ENCODE results near the gene SLC25A23.

GRCh38 chr19:6413291-6413690 lies 46.3 kb downstream of the SLC25A23 start:
- TF ChIP-seq POLR2AphosphoS5 (IDR thresholded peaks at IDR 0.05; ENCODE audit: low read depth, low read length): no peak
- TF ChIP-seq ZBTB33 (IDR thresholded peaks at IDR 0.05; ENCODE audit: borderline replicate concordance, low read depth): no peak
- TF ChIP-seq CTCF (IDR thresholded peaks at IDR 0.05): no peak
- TF ChIP-seq GATA2 (CRISPR knock-in tag; IDR thresholded peaks at IDR 0.05): no peak
- TF ChIP-seq EZH2phosphoT487 (IDR thresholded peaks at IDR 0.05; ENCODE audit: borderline replicate concordance, low read depth): no peak
- TF ChIP-seq TCF12 (IDR thresholded peaks at IDR 0.05): no peak
- TF ChIP-seq ELF1 (IDR thresholded peaks at IDR 0.05): no peak
- no peak for TF ChIP-seq RAD21 (IDR thresholded peaks at IDR 0.05; ENCODE audit: low read length)
- no peak for TF ChIP-seq REST (IDR thresholded peaks at IDR 0.05; ENCODE audit: low read depth, low read length)
